NCI-H82 (cell line): ENCODE measurements around the gene SRSF7.
A peak's percentile ranks its signal among the peaks of the same experiment; 100 is the strongest.
"Not testable (repeated sequence)": the region's sequence is repeated elsewhere in the genome, so short reads cannot be mapped to it uniquely, and the experiment has no call there.

Experiments used
- DNase-seq: peaks from one replicate; lab custom pipeline; 2025; lab: John Stamatoyannopoulos, UW

The SRSF7 gene

GRCh38 chr2:38731684-38732221 lies 19.4 kb downstream of the SRSF7 start:
- DNase-seq: no peak

- DNase-seq: no peak
Measured at GRCh38 chr2:38731090-38731489, 20.1 kb downstream of the SRSF7 start.

DNA sequence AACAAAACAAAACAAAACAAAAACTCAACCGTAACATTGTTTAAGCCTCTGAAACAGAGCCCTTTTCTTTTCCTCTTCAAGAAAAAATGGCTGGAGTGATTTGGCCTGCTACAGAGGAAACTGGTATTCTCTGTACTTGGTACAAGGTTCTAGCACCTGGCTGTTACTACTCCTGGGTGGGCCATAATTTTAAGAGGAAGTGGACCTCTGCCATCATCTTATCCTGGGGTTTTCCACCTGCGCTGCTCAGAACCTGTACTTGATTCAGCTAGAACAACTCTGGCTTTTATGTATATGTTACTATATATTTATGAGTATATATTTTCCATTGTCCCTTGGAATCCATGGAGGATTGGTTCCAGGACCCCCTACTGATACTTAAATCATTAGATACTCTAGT lies 22.5 kb downstream of the SRSF7 start:
- no peak for DNase-seq

DNA sequence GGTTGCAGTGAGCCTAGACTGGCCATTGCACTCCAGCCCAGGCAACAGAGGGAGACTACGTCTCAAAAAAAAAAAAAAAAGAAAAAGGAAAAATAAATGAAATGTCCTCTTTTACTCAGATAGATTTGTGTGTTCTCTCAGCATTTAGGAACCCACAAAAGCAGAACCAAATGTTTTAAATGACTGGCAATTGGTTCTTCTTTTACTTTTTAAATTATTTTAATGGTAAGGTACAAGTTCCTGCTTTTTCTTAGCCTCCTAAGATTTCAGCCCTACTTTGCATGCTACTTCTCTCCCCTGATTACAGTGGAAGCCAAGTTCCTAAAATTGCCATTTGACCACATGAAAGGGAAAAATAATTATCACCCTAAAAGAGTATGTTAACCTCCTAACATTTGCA lies 23.5 kb downstream of the SRSF7 start:
- DNase-seq: no peak

DNA sequence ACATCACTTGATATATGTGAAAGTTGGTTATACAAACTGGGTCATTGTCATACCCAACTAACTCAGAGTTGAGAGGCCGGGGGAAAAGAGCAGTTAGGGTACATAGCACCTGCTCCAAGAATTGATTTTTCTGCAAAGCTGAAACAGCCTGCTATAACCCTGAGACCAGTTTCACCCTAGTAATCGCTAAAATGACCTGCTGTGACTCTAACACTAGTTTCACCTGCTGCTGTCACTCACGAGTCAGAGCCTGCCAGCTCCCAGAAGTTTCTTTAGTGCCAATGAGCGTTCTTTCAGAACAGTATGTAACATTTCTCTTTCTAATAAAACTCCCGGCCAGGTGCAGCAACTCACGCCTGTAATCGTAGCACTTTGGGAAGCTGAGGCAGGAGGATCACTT lies 28.0 kb downstream of the SRSF7 start:
- no peak for DNase-seq

DNA sequence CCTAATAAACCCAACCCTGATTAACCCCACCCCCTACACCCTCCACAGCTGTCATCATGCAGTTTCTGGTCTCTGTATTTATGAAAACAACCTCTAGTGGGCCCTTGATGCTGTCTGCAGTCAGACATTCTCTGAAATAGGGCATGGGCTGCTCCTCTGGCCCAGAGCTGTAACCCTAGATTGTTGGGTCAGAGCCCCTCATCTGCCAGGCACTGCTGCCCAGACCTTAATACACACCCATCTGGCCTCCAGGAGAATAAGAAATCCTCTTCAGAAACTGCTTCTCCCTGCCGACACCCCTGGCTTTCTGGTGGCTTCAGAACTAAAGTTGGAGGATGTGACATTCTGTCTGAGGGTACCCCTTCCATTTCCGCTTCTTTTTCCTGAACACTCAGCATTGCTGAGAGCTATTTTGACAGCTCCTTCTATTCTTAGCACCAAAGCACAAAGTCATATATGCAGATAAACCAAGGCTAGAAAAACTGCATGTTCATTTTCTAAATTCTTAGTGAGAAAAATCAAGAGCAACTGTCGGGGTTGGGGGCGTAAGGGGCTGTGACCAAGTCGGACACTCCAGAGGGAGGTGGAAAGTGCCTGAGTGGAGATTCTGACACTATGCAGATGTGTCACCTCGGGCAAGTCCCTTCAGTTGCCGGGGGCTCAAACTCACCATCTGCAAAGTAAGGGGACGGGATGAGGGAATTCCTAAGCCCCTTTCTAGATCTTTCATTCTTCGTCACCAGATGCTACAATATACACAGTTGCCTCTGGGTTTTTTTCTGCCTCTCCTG lies 28.7 kb downstream of the SRSF7 start:
- DNase-seq: peak; percentile 68

DNA sequence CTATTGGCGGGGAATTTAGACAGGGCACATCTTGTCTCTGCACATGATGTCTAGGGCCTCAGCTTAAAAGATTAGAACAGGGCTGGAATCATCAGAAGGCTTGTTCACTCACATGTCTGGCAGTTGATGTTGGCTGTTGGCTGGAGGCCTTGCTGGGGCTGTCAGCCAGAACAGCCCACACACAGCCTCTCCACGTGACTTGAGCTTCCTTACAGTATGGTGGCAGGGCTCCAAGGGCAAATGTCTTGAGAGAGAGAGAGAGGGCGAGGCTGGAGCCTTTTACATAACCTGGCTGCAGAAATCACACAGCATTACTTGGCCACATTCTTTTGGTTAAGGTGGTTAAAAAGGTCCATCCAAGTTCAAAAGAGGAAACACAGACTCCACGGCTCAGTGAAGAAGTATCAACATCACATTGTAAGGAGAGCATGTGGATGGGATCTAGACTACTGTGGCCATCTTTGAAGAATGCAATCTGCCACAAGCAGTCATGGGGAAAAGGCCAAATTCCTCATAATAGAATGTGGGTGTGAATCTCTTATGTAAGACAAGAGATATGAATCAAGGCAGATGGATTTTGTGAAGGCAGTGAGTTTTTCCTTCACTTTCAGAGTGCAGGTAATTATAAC lies 30.4 kb downstream of the SRSF7 start:
- peak; percentile 69 for DNase-seq

- no peak for DNase-seq
Measured at GRCh38 chr2:38719706-38720105, 31.5 kb downstream of the SRSF7 start.

DNA sequence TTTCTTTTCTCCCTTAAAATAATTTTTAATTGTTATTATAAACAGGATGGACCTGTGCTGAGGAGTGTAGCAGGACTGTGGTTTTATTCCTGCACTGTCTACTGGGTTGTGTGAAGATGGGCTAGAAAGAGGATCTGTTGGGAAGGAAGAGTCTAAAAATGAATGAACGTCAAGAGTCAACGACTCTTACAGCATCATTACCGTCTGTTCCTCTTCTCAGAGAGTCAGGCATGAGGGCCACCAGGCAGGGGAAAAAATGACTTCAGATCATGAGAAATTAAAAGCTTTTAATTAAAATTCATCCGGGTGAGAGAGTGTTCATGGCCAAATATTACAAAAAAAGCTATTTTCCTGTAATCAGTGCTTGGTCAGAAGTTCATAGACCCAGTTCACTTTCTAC lies 32.6 kb downstream of the SRSF7 start:
- DNase-seq: no peak

GRCh38 chr2:38716185-38716584 lies 35.0 kb downstream of the SRSF7 start:
- DNase-seq: no peak

- DNase-seq: not testable (repeated sequence)
Measured at GRCh38 chr2:38714941-38715340, 36.2 kb downstream of the SRSF7 start.

DNA sequence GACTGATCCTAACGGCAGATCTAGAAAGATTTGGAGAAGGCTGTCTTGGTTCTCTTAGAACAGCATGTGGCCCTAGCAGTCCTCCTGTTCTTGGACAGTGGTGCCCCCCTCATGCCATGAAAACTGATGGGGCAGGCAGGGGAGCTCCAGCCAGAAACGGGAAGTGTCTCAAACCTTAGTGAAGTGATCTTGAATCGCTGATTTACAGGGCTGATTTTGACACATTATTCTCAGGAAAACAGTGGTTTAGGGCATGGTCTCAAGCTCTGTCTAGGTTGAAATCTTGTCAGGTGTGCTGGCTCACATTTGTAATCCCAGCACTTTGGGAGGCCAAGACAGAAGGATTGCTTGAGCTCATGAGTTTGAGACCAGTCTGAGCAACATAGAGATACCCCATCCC lies 37.8 kb downstream of the SRSF7 start:
- DNase-seq: no peak

DNA sequence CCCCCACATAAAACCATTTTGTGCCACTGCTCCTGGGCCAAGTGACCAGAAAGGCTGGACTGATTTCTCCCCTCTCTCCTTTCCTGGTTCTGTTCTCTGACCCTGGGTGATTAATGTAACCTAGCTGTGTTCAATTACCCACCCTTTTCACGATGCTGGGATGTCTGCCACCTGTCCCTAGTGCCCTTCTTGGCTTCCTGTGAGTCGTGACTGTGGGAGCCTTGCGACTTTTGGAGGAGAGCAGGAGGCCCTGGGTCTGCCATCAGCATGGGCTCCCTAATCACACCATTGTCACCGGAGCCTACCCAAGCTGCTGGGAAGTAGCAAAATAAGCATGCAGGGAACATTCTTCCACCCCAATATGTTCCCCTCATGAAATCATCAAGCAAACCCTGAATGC lies 38.3 kb downstream of the SRSF7 start:
- DNase-seq: no peak

GRCh38 chr2:38712413-38712812 lies 38.7 kb downstream of the SRSF7 start:
- no peak for DNase-seq

- no peak for DNase-seq
Measured at GRCh38 chr2:38711558-38711957, 39.6 kb downstream of the SRSF7 start.

DNA sequence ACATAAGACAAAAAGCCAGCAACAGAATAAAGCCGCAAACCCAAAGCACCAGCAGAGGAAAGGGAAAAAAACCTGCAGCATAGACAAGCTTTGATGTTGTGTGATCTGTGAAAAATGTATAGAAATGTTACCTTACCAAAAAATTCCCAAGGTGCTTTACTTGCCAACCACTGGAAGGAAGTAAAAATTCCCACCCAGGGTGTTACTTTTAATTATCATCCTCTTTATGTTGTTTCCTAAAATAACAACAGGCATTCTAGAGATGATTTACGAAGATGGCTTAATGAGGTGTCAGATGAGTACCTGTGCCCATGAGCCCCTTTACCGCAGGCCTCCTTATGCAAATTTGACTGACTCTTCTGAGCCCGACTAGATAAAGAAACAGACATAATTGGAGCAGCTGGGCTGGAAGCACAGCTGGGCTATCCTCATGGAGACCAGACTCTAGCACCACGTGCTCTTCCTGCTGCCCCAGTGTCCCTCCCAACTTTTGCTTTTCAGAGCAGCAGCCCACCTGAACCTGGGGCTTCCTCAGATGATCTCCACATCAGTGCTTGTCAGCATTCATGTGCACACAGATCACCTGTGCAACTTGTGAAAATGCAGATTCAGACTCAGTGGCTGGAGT lies 41.5 kb downstream of the SRSF7 start:
- DNase-seq: no peak

GRCh38 chr2:38708900-38709566 lies 42.1 kb downstream of the SRSF7 start:
- DNase-seq: no peak

- DNase-seq: not testable (repeated sequence)
Measured at GRCh38 chr2:38708491-38708890, 42.7 kb downstream of the SRSF7 start.

DNA sequence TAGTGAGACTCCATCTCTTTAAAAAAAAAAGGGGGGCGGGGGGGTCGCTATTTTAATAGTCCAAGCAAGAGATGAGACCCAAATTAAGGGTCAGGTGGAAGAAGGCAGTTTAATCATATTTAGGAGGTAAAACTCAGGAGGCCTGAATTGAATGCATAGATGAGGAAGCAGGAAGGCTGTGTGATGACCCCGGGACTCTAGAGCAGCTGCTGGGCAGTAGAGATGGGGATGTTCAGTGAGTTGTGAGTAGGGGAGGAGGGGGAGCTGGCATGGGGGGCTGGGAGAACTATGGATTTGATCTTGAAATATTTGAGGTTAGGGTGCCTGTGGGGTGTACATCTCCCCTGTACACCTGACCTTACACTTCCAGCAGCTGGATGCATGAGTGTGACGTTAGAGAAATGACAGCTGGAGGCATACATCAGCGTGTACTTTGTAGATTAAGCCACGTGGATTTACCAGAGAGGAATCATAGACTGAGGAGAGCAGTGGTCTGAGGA lies 44.3 kb downstream of the SRSF7 start:
- no peak for DNase-seq

DNA sequence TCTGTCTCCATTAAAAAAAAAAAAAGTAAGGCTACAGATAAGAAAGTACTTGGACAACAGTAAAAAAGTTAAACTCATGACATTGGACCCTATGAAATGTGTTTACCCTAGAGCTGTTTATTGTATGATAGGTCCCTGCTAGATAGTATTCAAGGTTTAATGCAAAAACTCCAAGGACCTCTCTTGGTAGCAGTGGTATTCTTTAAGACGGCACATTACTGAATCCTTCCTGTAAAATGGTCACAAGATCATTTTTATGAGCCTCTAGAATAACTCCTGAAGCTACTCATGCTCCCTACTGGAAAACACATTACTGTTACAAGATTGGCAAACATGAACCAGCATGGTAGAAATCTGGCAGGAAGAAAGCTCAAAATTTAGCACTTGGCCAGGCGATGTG lies 46.5 kb downstream of the SRSF7 start:
- DNase-seq: no peak

DNA sequence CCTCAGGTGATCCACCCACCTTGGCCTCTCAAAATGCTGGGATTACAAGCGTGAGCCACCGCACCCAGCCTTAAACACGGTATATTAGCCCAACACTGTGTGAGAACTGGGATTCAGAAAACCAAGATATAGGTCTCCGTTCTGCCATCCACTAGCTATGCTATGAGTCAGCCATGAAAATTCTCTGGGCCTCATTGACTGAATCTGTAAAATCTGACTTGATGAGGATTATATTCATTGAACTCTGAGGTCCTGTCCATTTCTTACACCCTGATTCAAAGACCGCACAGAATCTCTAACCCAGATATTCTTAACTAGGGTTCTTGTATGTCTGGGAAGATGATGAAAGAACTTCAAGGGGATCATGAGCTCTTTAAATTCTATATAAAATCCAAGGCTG lies 47.8 kb downstream of the SRSF7 start:
- not testable (repeated sequence) for DNase-seq

DNA sequence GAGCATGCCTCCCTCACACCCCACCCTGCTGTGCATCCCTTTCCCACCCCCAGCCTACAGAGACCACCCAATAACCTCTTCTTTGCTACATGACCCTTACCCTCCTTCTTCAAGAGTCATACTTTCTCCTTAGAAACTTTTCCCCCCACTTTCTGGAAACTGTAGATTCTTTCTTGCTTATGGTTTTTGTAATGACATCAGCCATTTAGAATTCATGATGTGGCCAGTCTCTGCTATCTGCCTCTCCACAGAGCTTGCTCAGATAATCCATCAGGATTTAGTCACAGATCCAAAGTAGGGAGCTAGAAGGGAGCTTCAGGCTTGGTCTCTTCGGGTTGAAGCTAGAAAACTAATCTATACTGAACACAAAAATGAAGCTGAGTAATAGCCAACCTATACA lies 48.7 kb downstream of the SRSF7 start:
- peak; percentile 75 for DNase-seq
